ENCODE results near the gene FRMPD2. TPM values are rescaled to one million over a fixed set of nuclear protein-coding genes. Genes with fewer than 3 reads are reported as not detected.
A peak's percentile ranks its signal among the peaks of the same experiment; 100 is the strongest.
"Not testable (repeated sequence)": the region's sequence is repeated elsewhere in the genome, so short reads cannot be mapped to it uniquely, and the experiment has no call there.

The FRMPD2 gene
- total RNA-seq, 1 experiment from 2014 or later = not detected

DNA sequence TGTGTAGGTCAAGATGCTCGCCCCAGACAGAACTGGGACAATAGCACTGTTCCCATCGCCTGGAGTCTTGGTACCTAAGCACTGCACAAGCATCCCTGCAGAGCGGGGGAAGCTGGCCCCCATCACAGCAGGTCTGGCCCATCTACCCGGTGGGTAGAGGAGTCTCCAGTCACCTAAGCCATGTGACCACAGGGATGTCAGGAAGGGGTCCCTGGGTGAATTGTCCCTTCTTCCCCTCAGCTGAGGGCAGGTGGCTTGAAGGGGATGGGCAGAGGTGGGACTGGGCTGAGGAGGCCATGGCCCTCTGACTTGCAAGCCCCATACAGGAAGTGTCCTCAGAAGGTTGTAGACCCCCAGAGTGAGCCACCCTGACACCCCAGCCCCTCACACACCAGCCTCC is 39.7 kb downstream of the FRMPD2 start:
- DNase-seq (ENCODE audit: low spot score) = no peak

DNA sequence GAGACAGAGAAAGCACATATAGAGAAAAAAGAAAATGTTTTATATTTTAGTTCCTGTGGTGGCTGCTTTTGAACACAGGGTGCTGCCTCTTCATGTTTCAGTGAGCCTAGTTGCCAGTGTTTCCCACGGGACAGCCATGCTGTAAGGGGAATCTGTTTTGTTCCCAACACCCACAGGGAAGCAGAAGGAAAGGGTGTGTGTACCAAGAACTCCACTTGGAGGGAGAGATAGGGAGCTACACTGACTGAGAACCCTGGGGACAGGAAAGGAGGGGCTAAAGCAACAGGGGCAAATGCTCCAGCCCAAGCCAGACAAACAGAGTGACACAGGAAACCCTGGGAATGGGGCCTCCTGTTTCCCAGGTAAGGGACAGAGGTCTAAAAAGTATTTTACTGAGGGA is 40.2 kb downstream of the FRMPD2 start:
- DNase-seq (ENCODE audit: low spot score) = no peak

DNA sequence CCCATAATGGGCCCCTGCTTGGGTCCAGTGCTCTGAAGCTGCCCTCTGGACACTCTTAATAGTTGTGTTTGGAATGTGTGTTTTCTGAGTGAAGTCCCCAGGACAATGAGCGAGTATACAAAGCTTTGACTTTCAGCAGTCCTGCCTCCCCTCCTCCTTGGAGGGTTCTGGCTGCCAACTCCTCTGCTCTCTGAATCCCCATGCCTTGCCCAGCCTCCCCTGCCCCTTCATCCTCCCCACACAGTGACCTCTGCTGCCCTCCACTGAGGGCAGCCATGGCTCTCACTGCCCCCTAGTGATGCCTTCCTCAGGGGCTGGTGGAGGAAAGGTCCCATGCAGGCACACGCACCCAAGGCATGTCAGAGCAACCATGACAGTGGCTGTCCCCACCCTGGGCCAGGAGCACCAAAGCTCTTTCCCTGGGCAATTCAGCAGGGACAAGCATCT is 40.9 kb downstream of the FRMPD2 start:
- no peak for DNase-seq (ENCODE audit: low spot score)

DNA sequence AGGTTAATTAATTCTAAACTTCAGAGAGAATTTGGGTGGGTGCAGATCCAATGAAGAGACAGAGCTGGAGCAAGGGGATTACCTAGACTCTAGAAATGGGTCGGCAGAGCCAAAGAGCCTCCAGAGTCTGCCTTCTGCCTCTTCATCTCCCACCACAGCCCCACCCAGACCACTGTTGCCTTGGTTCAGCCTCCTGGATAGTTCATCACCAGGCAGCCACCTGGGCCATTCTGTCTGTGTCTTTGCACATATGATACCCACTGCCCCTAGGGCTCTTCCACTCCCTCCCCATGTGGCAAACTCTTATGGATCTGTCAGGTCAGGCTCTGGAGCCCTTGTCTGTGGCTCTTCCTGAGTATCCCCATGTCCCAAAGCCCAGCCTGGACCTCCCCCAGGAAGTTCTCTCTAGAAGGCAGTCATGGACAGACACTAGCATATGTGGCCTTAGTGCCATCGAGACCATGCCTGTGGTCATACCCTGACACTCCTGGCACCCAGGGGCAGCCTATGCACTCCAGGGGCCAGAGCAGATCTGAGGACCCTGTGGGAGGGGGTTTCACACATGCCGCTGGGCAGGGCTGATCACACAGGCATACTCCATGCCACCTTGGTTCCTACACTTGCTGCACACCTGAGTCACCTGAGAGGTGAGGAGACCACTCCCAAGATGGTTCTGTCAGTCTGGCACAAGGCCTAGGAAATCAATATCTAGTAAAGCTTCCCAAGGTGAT is 41.6 kb downstream of the FRMPD2 start:
- no peak for DNase-seq (ENCODE audit: low spot score)

DNA sequence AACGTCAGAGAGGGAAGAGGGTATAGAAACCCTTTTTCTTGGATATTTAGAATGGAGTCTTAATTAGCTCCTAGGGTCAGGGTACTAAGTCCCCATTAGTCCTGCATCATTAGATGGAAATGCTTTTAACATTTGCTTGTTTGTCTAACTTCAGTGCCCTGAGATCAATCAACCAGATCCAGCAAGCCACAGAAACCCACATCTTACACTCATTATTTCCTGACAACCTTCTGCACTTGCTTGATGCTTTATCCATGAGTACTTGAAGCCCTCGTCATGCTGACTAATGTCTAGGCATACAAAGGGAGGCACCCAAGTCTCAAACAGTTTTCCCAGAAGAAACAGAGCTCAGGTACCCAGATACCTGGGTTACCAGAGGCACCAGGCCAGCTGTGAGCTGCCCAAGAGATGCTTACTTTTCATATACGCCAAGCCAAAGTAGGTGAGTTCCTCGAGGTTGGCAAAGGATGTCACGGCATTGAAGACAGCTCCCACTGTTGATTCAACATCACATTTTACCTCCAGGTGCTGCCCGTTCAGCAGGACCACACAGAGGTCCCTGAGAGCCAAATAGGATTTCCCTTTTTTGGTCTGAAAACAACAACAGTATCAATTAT is 42.7 kb downstream of the FRMPD2 start:
- DNase-seq (ENCODE audit: low spot score) = no peak

DNA sequence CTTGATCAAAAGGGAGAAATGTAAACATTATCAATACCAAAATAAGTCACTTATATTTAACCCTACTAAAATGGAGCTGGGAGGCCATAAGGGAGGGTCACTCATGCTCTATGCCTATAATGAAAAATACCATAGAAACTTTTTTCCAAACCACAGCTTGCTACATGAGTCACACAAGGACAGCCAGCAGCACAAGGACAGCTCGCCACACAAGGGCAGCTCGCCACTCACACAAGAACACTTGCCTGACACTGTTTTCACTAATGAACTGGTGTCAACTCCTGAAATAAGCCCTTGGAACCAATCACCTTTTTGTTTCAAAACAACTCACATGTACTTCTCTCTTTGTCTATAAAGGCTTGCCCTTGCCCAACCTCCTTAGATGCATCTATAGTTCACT is 43.3 kb downstream of the FRMPD2 start:
- DNase-seq (ENCODE audit: low spot score) = no peak

DNA sequence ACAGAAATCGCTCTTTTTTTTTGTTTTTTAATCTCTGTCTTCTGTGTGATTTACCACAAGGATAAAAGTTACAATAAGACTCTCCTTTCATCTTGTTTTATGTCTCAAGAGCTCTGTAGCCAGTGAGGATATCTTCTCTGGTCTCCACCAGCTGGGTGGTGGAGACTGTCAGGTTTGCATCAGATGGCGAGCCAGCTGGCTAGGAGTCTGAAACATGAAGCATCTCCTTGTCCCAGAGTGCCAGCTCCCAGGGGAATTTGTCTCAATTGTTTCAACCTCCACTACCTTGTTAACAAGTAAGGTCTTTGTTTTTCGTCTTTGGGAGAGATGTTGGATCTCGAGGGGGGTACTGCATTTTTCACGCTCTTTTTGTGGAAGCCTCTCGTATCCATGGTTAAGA is 47.3 kb downstream of the FRMPD2 start:
- DNase-seq (ENCODE audit: low spot score) = no peak

DNA sequence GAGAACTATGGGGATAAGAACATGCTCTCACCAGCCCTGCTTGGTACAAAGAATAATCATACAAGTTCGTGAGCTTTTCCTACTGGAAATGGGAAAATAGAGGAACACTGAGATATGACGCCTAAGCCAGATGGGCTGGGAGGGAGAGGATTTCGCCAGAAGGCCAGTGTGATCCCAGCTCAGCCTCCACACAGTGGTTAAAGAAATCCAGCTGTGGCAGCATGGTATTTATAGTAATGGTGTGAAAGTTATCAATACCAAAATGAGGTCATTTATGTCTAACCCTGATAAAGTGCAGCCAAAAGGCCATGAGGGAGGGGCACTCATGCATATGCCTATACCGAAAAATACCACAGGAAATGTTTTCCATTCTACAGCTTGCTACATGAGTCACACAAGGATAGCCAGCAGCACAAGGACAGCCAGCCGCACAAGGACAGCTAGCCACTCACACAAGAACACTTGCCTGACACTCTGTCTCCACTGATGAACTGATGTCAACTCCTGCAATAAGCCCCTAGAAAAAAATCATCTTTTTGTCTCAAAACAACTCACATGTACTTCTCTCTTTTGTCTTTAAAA is 49.4 kb downstream of the FRMPD2 start:
- no peak for DNase-seq (ENCODE audit: low spot score)

DNA sequence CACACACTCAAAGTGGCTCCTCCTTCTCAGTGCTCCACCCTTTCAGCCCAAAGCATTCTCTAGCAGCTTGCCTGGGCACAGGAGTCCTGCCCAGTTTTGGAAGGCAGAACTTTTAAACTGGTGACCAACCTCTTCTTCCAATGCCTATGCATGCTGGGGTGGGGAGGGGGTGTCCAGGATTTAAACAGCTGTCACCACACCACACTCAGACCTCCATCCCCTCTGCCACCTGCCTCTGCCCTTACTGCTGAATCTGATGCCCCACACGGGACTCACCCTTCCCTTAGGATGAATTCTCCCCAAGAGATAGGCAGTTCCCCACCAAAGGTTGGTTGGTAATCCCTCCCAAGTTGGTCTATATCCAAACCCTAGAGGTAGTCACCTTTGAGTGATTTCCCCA is 50.2 kb downstream of the FRMPD2 start:
- no peak for DNase-seq (ENCODE audit: low spot score)

DNA sequence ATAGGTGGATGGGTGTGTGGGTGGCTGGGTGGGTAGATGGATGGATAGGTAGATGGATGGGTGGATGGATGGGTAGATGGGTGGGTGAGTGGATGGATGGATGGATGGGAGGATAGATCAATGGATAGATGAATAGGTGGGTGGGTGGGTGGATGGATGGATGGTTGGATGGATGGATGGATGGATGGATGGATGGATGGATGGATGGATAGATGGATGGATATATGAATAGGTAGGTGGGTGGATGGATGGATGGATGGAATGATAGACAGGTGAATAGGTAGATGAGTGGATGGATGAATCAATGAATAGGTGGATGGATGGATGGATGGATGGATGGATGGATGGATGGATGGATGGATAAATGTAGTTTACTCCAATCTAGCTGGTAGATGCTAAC is 52.7 kb downstream of the FRMPD2 start:
- no peak for DNase-seq (ENCODE audit: low spot score)

DNA sequence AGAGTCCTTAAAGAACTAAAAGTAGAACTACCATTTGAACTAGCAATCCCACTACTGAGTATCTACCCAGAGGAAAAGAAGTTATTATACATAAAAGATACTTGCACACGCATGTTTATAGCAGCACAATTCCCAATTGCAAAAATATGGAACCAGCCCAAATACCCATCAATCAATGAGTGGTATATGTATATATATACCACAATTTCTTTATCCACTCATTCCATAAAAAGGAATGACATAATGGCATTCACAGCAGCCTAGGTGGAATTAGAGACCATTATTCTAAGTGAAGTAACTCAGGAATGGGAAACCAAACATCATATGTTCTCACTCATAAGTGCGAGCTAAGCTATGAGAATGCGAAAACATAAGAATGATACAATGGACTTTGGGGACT is 53.5 kb downstream of the FRMPD2 start:
- not testable (repeated sequence) for DNase-seq (ENCODE audit: low spot score)

DNA sequence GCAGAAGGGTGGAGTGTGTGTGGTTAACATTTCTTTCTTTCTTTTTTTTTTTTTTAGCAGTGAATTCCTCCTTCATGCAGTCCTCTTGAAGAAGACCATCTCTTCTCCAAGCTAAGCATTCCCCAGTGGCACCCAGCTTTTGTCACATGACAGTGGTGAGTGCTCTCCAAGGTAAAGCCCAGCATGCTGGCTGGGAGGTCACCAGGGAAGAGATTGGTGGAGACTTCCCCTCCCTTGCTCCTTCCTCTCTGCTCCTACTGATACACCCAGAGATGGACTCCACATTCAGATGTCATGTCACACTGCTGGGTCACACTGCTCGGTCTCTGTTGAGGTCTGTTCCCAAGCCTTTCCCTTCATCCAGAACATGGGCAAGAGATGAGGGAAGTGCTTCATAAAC is 55.3 kb downstream of the FRMPD2 start:
- no peak for DNase-seq (ENCODE audit: low spot score)

DNA sequence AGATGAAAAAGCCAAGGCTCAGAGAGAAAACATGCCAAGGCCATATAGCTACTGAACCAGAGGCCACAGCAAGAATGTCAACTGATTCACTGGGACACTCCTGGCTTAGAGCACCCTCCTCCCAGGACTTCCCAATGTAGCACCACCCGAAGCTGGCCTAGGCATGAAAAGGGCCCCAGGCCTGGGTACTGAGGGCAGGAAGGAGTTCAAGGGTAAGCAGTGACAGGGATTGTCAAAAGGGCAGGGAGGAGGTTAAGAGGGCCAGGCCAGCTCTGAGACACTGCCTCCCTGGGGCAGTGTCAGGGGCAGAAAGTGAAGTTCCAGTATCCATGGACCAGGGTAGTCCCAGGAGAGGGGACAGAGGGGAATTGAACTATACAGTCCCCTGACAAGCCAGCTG is 57.8 kb downstream of the FRMPD2 start:
- DNase-seq (ENCODE audit: low spot score) = no peak

DNA sequence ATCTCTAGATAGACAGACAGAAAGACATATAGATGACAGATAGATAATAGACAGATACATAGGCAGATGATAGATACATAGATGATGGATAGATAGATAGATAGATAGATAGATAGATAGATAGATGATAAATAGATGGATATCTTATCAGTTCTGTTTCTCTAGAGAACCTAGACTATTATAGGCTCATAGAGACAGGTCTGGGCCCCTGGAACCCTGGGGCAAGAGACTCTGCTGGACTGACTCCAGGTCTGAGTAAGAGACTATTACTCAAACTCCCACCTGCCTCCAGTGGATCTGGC is 58.3 kb downstream of the FRMPD2 start:
- no peak for DNase-seq (ENCODE audit: low spot score)

DNA sequence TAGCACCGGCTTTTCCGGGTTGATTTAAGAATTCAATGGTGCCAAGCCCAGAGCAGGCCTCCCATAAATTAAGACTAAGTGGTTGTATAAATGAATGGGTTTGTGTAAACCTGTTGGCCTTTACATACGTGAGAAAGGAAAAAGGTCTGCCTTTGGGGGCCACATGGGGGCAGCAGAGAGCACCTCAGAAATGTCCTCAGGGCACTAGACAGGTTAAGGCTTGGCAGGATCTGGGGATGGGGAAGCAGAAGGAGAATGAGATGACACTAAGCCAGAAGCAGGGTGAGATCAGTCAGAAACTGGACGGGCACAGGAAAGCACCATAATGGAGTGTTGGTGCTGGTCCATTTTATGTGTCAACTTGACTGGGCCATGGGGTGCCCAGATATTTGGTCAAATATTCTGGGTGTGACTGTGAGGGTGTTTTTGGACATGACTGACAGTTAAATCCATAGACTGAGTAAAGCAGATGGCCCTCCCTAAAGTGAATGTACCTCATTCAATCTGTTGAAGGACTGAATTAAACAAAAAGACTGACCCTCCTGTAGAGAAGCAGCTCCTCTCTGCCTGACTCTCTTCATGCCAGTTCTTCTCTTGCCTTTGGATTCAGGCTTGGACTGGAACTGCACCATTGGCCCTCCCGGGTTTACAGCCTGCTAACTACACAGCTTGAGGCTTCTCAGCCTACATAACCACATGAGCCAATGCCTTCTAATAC is 58.9 kb downstream of the FRMPD2 start:
- peak; percentile 18 for DNase-seq (ENCODE audit: low spot score)

DNA sequence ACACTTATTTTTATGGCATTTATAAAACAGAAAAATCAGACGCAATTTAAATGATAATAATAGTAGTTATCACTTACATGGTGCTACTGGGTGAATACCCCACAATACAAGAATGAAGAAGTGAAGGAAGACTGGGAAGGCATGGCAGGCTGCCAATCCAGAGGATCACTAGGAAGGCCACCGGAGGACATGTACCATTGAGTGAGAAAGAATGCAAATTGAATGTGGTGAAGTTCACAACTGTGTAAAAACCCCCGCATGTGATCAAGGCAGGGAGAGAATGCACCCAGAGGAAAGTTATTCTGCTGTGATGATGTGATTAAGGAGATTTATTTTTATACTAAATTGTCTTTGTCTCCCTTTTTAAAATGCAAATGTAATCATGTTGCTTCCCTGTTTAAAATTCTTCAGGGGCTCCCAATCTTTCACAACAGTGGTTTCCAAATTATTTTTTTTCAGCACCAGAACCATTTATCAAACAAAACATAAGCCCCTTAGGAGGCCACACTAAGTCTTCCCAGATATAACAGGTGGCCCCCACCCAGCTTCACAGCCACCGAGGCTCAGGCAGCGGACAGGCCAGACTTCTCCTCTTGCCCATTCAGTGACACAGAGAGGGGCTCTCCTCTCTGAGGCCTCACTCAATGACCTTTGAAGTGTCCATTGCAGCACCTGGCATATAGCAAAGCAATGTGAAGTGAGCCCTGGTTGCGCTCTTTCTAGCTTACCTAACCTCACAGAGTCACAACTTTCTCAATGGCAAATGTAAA is 59.6 kb downstream of the FRMPD2 start:
- no peak for DNase-seq (ENCODE audit: low spot score)

DNA sequence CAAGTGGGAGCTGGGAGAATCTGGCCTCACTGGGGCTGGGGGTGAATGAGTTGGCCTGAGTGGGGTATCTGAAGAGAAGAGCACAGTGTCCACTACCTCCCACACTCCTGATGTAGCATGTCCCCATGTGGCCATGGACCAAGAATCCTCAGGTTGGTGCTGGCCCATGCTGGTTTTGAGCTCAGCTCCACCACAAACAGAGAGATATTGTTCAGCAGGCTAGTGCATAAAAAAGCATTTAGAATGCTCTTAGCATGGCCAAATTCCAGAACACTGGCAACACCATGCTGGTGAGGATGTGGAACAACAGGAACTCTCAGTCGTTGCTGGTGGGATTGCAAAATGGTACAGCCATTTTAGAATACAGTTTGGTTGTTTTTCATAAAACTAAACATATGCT is 61.4 kb downstream of the FRMPD2 start:
- DNase-seq (ENCODE audit: low spot score) = no peak

DNA sequence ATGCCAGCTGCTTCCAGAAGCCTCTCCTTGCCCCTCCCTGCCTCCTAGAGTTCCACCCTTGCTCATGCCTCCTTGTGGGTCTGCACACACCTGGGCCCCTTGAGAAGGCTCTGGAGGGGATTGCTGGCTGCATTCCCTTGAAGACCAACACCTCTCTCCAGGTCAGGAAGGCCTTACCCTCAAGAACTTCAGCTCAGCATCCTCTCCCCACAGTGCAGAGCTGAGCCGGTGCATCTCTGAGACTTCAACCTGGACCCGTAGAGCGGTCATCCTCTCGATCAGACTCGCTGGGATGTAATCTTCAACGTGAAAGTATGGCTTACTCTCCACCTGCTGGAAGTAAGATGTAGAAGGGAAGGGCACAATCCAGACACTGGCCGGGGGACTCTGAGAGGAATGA is 62.7 kb downstream of the FRMPD2 start:
- DNase-seq (ENCODE audit: low spot score) = no peak

DNA sequence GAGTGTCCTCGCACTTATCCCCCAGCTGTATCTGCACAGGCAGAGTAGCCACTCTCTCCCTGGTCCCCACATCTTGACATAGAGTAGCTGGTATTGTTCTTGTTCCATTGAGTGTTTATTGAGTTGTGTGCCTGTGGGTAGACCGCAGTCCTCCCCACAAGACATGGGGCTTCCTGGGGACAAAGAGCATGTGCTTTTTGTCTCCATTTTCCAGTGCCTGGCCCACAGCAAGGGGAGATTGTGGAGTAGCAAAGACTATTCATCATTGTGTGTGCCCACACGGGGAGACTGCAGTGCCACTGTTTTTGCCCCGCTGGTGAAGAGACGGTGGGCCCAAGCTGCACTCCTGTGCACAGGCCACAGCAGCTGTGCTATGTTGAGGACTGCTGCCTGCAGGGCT is 63.5 kb downstream of the FRMPD2 start:
- no peak for DNase-seq (ENCODE audit: low spot score)

DNA sequence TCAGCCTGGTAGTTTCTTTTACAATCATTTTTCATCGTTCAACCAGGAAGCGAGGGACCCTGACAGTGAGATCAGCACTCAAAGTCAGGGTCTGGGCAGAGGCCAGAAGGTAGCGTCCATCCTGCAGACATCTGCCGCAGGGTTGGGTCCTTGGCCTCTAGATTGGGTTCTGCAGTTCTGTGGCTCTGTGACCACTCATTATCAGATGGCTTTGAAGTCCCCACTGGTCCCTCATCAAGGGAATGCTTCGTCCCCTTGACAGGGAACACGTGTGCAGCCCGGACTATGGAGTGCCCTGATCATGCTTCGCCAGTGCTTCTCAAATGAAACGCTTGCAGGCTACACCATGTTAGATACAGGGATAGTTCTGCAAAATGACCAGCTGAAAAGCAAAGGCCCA is 64.1 kb downstream of the FRMPD2 start:
- no peak for DNase-seq (ENCODE audit: low spot score)

DNA sequence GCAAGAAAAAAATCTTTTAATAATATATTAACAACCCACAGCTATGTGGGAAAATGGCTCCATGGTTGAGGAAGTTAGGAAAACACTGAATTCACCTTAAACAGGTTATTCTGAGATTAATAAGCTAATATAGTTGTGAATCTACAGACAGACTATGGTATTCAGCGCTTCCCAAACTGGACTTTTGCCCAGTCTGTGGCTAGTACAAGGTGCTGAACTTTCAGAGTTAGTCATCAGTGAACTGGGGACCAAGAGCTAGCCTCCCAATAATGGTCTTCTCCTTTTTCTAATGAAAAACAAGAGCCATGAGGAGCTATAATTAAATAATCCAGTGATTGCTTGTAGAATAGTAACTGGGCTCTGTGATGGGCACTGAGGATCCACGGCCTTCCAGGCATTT is 65.3 kb downstream of the FRMPD2 start:
- no peak for DNase-seq (ENCODE audit: low spot score)

DNA sequence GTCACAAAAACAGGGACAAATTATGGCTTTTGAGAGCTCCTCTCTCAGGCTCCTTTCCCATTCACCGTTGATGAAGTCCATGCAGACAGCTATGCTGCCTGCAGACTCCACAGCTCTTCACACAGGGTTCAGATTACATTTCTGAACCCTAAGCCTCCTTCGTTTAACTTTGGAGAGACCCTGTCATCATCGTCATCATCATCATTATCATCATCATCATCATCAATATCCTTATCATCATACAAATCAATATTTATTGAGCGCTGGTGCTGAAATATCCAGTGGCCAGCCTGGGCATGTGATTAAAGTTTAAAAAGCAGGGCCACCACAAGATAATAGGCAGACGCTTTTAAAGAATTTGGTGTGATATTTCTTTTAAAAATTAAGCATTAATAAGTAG is 66.6 kb downstream of the FRMPD2 start:
- DNase-seq (ENCODE audit: low spot score) = no peak

All from H4 (cell line).